Lower leg skin (tissue), 4 donors: ENCODE measurements around the gene MRPL49. TPM values are rescaled to one million over a fixed set of nuclear protein-coding genes. Genes with fewer than 3 reads are reported as not detected.

ENCODE experiments used
- DNase-seq, 2 donors: peaks; one replicate each; pipeline ENCODE4 v3.0.0-alpha.2; 2019; ENCODE audit warnings: low spot score in 2 of 2
- H3K4me3 ChIP-seq: fragments of 200-600 bp; sonication (generic); 2 replicates; pipeline ENCODE4 v1.5.1; 2017; ENCODE audit warnings: mild to moderate bottlenecking, low read depth; ENCODE audit not compliant: poor library complexity, severe bottlenecking
- CTCF ChIP-seq, 3 donors: fragments of 450-650 bp; IDR thresholded peaks; one replicate each; pipeline ENCODE4 v1.5.1; 2016; ENCODE audit warnings: antibody characterized with exemption in 3 of 3, mild to moderate bottlenecking in 3 of 3, moderate library complexity in 2 of 3
- POLR2A ChIP-seq, 2 donors: fragments of 450-650 bp; IDR thresholded peaks; one replicate each; pipeline ENCODE4 v1.6.1; 2016 to 2017; ENCODE audit warnings: antibody characterized with exemption in 2 of 2, mild to moderate bottlenecking in 1 of 2, moderate library complexity in 1 of 2
- WGBS, 2 donors: methylation state at CpG; one replicate each; pipeline ENCODE4 v1.1.5; 2018; 5-methylcytosine and 5-hydroxymethylcytosine counted together
- intact Hi-C: fragments of 100-400 bp; cut with DNase I; formaldehyde crosslinking; loops from one replicate; pipeline ENCODE4 v1.15.0; 2023; ENCODE audit warnings: low total_unique reads
- total RNA-seq, 4 donors: library from RNA; depleted of rRNA; stranded (reverse); fragments of >200 nt; gene quantifications; one replicate each; pipeline ENCODE4 v1.1.0, GENCODE V29; 2016

MRPL49 gene
- total RNA-seq, 4 donors from 2014 or later = 61.0 to 107 (median 82.4) TPM

GRCh38 chr11:65160643-65161042, 38.5 kb downstream of the MRPL49 start:
- TF ChIP-seq CTCF (IDR thresholded peaks at IDR 0.05) = no peak
- TF ChIP-seq POLR2A (IDR thresholded peaks at IDR 0.05) = no peak
- 78 to 83% methylated on average over 3 of the region's 3 CpGs for WGBS, 2 donors
- H3K4me3 ChIP-seq = no peak overlapping the region
- DNase-seq = no peak
- intact Hi-C loops = no loop called here

- TF ChIP-seq CTCF (IDR thresholded peaks at IDR 0.05) (no peak), POLR2A (IDR thresholded peaks at IDR 0.05) (no peak)
- no peak for DNase-seq
- intact Hi-C loops = no loop called here
- H3K4me3 ChIP-seq = no peak overlapping the region
- 87 to 90% methylated on average over 2 of the region's 2 CpGs for WGBS, 2 donors
Measured at GRCh38 chr11:65163684-65164083, 41.6 kb downstream of the MRPL49 start.

GRCh38 chr11:65165410-65166317, 43.5 kb downstream of the MRPL49 start:
- H3K4me3 ChIP-seq = no peak overlapping the region
- TF ChIP-seq CTCF (IDR thresholded peaks at IDR 0.05) (no peak), POLR2A (IDR thresholded peaks at IDR 0.05) (no peak)
- WGBS, 2 donors = 55 to 62% methylated on average over 31 of the region's 31 CpGs
- intact Hi-C loops = no loop called here
- DNase-seq = no peak

GRCh38 chr11:65166893-65167292, 44.8 kb downstream of the MRPL49 start:
- H3K4me3 ChIP-seq = no peak overlapping the region
- no peak for DNase-seq
- intact Hi-C loops = no loop called here
- WGBS, 2 donors = 89 to 93% methylated on average over 3 of the region's 3 CpGs
- no peak for TF ChIP-seq CTCF (IDR thresholded peaks at IDR 0.05)
- no peak for TF ChIP-seq POLR2A (IDR thresholded peaks at IDR 0.05)

DNA sequence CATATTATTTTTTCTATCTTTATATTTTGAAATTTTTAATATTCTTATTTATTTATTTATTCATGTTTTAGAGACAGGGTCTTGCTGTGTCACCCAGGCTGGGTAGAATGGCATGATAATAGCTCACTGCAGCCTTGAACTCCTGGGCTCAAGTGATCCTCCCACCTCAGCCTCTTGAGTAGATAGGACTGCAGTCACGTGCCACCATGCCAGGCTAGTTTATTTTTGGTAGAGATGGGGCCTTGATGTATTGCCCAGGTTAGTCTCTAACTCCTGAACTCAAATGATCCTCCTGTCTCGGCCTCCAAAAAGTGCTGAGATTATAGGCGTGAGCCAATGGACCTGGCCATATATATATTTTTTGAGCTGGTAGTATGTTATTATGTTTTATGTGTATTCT, 45.5 kb downstream of the MRPL49 start:
- 97 to 100% methylated on average over 3 of the region's 3 CpGs for WGBS, 2 donors
- no peak overlapping the region for H3K4me3 ChIP-seq
- intact Hi-C loops = no loop called here
- TF ChIP-seq CTCF (IDR thresholded peaks at IDR 0.05) = no peak
- TF ChIP-seq POLR2A (IDR thresholded peaks at IDR 0.05) = no peak
- DNase-seq = no peak
